ENCODE data around the gene RAB30.

Gene RAB30

DNA sequence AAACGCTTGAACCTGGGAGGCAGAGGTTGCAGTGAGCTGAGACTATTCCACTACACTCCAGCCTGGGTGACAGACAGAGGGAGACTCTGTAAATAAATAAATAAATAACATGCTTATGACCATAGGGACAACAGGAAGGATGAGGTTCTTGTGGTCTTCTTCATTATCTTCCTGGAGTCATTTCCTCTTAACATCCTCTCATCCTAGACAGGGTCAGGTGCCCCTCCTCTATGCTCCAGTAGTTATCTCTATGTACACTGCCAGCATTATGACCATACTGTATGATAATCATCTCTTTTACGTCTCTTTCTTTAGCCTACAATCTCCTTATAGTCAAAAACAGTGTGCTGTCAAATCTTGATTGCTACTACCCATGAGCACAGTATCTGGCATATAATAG is 17.7 kb downstream of the RAB30 start:
- Histone ChIP-seq H3K27ac (ENCODE audit: low read depth, low read length) (peak overlapping the region; percentile 87), H3K4me1 (ENCODE audit: control insufficient read depth, low read length) (peaks cover 100% of the 10 kb centered on the region), H3K4me3 (ENCODE audit: low read length) (peak overlapping the region; percentile 44)

DNA sequence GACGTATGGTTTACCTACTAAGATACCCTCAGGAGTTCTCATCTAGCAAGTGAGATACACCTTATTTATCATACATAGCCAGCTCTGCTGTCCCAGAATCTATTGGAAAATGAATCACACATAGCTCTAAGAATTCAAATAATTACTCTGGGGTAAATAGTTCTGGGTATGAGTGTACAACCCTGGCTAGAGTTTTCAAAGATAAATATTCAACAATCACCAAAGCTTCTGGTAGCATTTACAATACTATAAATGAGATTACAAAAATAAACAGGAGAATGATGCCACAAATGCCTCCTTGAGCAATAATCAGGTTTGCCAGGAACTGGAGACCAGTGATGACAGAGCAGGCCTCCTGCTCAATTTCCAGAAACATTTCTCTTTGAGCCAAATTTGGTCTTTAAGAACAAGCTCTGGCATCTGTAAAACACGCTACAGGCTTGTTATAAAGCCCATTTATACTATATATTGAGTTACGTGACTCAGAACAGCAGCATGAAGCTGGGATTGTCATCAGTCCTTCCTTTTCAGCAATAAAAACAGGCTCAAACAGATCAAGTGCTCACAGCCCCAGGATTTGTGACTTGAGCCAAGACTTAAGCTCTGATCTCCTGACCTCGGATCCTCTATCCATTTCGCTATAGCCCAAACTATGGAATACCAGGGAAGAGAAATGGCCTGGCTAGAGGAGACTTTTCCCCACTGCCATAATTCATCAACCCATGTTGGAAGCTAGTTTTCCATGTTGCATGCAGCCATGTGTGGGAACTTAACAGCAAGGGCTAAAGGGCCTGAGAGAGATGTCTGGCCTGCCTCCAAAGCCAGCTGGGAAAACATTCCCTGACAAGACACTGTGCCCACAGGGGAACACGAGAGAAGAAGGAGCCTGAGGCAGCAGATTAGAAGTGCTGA is 19.7 kb downstream of the RAB30 start:
- H4K20me1 ChIP-seq (ENCODE audit: control insufficient read depth, insufficient read depth, low read depth, low read length): peaks cover 9% of the 10 kb centered on the region; the same call in 1 of the 2 replicates
- peaks cover 5% of the 10 kb centered on the region; the same call in 1 of the 2 replicates for H3K9me3 ChIP-seq (ENCODE audit: control insufficient read depth, insufficient read depth, low read length)
- H3K4me2 ChIP-seq (ENCODE audit: low read length): peak overlapping the region; percentile 11; the same call in 1 of the 2 replicates
- peaks cover 35% of the 10 kb centered on the region for H3F3A ChIP-seq (ENCODE audit: control insufficient read depth, insufficient read depth)
- no peaks in the 10 kb centered on the region for H3K9me2 ChIP-seq (replicated peaks; ENCODE audit: control insufficient read depth, low read length)
- peaks cover 100% of the 10 kb centered on the region for H3K4me1 ChIP-seq (ENCODE audit: control insufficient read depth, low read length)
- H3K36me3 ChIP-seq (ENCODE audit: control insufficient read depth, low read length): peaks cover 64% of the 10 kb centered on the region
- H3K27ac ChIP-seq (ENCODE audit: low read depth, low read length): 0 out of 2 replicates have a peak overlapping the region, but pooled peaks have one; percentile 87
- no peak overlapping the region for H3K4me3 ChIP-seq (ENCODE audit: low read length)
- H3K79me2 ChIP-seq (ENCODE audit: control insufficient read depth, low read length): peaks cover 100% of the 10 kb centered on the region
- no peaks in the 10 kb centered on the region for H3K27me3 ChIP-seq (ENCODE audit: control insufficient read depth, low read length)
- TF ChIP-seq EZH2phosphoT487 (IDR thresholded peaks at IDR 0.05; ENCODE audit: borderline replicate concordance, low read length): no peak
- TF ChIP-seq, protein P1, sequence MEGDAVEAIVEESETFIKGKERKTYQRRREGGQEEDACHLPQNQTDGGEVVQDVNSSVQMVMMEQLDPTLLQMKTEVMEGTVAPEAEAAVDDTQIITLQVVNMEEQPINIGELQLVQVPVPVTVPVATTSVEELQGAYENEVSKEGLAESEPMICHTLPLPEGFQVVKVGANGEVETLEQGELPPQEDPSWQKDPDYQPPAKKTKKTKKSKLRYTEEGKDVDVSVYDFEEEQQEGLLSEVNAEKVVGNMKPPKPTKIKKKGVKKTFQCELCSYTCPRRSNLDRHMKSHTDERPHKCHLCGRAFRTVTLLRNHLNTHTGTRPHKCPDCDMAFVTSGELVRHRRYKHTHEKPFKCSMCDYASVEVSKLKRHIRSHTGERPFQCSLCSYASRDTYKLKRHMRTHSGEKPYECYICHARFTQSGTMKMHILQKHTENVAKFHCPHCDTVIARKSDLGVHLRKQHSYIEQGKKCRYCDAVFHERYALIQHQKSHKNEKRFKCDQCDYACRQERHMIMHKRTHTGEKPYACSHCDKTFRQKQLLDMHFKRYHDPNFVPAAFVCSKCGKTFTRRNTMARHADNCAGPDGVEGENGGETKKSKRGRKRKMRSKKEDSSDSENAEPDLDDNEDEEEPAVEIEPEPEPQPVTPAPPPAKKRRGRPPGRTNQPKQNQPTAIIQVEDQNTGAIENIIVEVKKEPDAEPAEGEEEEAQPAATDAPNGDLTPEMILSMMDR (IDR thresholded peaks at IDR 0.05; ENCODE audit: low read depth, low read length, poor library complexity, severe bottlenecking): no peak

More for the DNA sequence above, 17.7 kb downstream of the RAB30 start:
- no peaks in the 10 kb centered on the region for H3K9me2 ChIP-seq (replicated peaks; ENCODE audit: control insufficient read depth, low read length)
- H3K4me2 ChIP-seq (ENCODE audit: low read length): peak overlapping the region; percentile 93
- no peaks in the 10 kb centered on the region for H3K27me3 ChIP-seq (ENCODE audit: control insufficient read depth, low read length)
- peaks cover 5% of the 10 kb centered on the region; the same call in 1 of the 2 replicates for H3K9me3 ChIP-seq (ENCODE audit: control insufficient read depth, insufficient read depth, low read length)
- peaks cover 6% of the 10 kb centered on the region; the same call in 1 of the 2 replicates for H4K20me1 ChIP-seq (ENCODE audit: control insufficient read depth, insufficient read depth, low read depth, low read length)
- TF ChIP-seq, protein P1 (IDR thresholded peaks at IDR 0.05; ENCODE audit: low read depth, low read length, poor library complexity, severe bottlenecking): no peak
- no peak for TF ChIP-seq EZH2phosphoT487 (IDR thresholded peaks at IDR 0.05; ENCODE audit: borderline replicate concordance, low read length)
- peaks cover 100% of the 10 kb centered on the region for H3K79me2 ChIP-seq (ENCODE audit: control insufficient read depth, low read length)
- peaks cover 75% of the 10 kb centered on the region for H3K36me3 ChIP-seq (ENCODE audit: control insufficient read depth, low read length)
- peaks cover 48% of the 10 kb centered on the region for H3F3A ChIP-seq (ENCODE audit: control insufficient read depth, insufficient read depth)

DNA sequence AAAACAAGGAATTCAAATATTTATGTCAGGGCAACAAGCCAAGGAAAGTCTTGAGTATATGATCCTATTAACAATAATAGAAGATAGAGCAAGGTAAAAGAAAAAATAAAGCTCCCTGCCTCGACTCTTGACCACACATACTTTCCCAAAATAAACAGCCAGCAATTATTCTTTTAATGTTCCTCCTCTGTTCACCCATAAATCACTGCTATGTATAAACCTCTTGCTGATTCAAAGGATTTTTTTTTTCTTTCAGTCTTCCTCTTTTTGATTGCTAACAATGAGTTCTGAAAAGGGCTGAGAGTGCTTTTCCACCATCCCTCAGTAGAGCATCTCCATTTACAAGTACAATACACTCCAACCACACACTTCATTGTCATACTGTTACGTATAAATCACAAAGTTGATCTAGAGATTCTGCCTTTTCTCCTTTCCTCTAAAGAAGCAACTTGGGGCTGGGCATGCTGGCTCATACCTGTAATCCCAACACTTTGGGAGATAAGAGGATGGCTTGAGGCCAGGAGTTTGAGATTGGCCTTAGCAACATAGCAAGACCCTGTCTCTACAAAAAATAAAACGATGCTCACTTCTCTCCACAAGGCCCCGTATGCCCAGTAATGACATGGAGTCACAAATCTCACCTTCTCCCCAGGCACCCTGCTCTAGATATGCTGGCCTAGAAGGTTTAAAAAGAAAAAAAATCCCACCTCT is 24.0 kb downstream of the RAB30 start:
- H3K36me3 ChIP-seq (ENCODE audit: control insufficient read depth, low read length): peaks cover 45% of the 10 kb centered on the region
- no peaks in the 10 kb centered on the region for H3K9me2 ChIP-seq (replicated peaks; ENCODE audit: control insufficient read depth, low read length)
- peak overlapping the region; percentile 14; the same call in 1 of the 2 replicates for H3K27ac ChIP-seq (ENCODE audit: low read depth, low read length)
- TF ChIP-seq EZH2phosphoT487 (IDR thresholded peaks at IDR 0.05; ENCODE audit: borderline replicate concordance, low read length): no peak
- TF ChIP-seq, protein P1 (IDR thresholded peaks at IDR 0.05; ENCODE audit: low read depth, low read length, poor library complexity, severe bottlenecking): no peak
- H3K9me3 ChIP-seq (ENCODE audit: control insufficient read depth, insufficient read depth, low read length): no peaks in the 10 kb centered on the region
- no peaks in the 10 kb centered on the region for H3K27me3 ChIP-seq (ENCODE audit: control insufficient read depth, low read length)
- H4K20me1 ChIP-seq (ENCODE audit: control insufficient read depth, insufficient read depth, low read depth, low read length): peaks cover 12% of the 10 kb centered on the region; the same call in 1 of the 2 replicates
- H3K4me3 ChIP-seq (ENCODE audit: low read length): no peak overlapping the region
- H3K4me1 ChIP-seq (ENCODE audit: control insufficient read depth, low read length): peaks cover 100% of the 10 kb centered on the region
- no peaks in the 10 kb centered on the region; the same call in 1 of the 2 replicates for H3F3A ChIP-seq (ENCODE audit: control insufficient read depth, insufficient read depth)
- peaks cover 100% of the 10 kb centered on the region for H3K79me2 ChIP-seq (ENCODE audit: control insufficient read depth, low read length)
- peak overlapping the region; percentile 50 for H3K4me2 ChIP-seq (ENCODE audit: low read length)

Measured in DOHH2 (cell line).